Nephron (organoid): ENCODE measurements around the gene FAM227B.
"Not testable (repeated sequence)": the region's sequence is repeated elsewhere in the genome, so short reads cannot be mapped to it uniquely, and the experiment has no call there.

ENCODE experiments used
- H3K27ac Mint-ChIP-seq, 3 experiments: 2 replicates each; pipeline ENCODE4 v1.8.0; 2020; ENCODE audit warnings: mixed read lengths in 3 of 3, mild to moderate bottlenecking in 2 of 3, moderate library complexity in 1 of 3
- H3K27me3 Mint-ChIP-seq: 2 replicates; pipeline ENCODE4 v1.8.0; 2021; ENCODE audit warnings: low read depth, mild to moderate bottlenecking, moderate library complexity, mixed read lengths
- H3K36me3 Mint-ChIP-seq: 2 replicates; pipeline ENCODE4 v1.8.0; 2020; ENCODE audit warnings: low read depth, mixed read lengths
- H3K4me1 Mint-ChIP-seq: 2 replicates; pipeline ENCODE4 v1.8.0; 2020; ENCODE audit warnings: mixed read lengths
- H3K4me3 Mint-ChIP-seq, 3 experiments: 2 replicates each; pipeline ENCODE4 v1.8.0; 2020; ENCODE audit warnings: mild to moderate bottlenecking in 3 of 3, mixed read lengths in 3 of 3, moderate library complexity in 2 of 3
- H3K9me3 Mint-ChIP-seq: 2 replicates; pipeline ENCODE4 v1.8.0; 2020; ENCODE audit warnings: mixed read lengths
- TF ChIP-seq, protein P1 (sequence below), 3 experiments: fragments of 200-600 bp; sonication (generic); IDR thresholded peaks; one replicate each; pipeline ENCODE4 v1.5.0; 2021; ENCODE audit warnings: antibody characterized with exemption in 3 of 3; ENCODE audit not compliant: unreplicated experiment in 3 of 3

FAM227B gene

DNA sequence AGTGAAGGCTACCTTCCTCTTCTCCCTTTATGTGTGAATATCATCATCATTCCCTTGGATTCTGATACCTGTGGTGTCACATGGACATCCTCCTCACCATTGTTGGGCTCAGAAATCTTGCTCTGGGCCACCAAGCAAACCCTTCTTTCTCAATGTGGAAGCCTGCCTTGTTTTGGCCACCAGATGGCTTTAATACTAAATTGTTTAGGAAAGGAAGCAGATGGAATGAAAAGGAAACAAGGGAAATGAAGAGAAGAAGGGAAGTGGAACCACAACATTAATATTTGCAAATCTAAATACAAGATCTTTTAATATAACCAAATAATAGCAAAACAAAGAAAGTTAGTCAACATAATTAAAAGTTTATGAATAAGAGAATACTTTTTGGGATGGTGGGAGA, 14.0 kb downstream of the FAM227B start:
- Mint-ChIP-seq H3K36me3 (peaks cover 53% of the 10 kb centered on the region), H3K4me3 (no peak overlapping the region), H3K4me1 (no peaks in the 10 kb centered on the region), H3K27me3 (no peaks in the 10 kb centered on the region), H3K9me3 (peaks cover 33% of the 10 kb centered on the region), H3K27ac (no peak overlapping the region)
- TF ChIP-seq, protein P1, sequence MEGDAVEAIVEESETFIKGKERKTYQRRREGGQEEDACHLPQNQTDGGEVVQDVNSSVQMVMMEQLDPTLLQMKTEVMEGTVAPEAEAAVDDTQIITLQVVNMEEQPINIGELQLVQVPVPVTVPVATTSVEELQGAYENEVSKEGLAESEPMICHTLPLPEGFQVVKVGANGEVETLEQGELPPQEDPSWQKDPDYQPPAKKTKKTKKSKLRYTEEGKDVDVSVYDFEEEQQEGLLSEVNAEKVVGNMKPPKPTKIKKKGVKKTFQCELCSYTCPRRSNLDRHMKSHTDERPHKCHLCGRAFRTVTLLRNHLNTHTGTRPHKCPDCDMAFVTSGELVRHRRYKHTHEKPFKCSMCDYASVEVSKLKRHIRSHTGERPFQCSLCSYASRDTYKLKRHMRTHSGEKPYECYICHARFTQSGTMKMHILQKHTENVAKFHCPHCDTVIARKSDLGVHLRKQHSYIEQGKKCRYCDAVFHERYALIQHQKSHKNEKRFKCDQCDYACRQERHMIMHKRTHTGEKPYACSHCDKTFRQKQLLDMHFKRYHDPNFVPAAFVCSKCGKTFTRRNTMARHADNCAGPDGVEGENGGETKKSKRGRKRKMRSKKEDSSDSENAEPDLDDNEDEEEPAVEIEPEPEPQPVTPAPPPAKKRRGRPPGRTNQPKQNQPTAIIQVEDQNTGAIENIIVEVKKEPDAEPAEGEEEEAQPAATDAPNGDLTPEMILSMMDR (IDR thresholded peaks at IDR 0.05; ENCODE audit: unreplicated experiment in 3 of 3), result no peak

DNA sequence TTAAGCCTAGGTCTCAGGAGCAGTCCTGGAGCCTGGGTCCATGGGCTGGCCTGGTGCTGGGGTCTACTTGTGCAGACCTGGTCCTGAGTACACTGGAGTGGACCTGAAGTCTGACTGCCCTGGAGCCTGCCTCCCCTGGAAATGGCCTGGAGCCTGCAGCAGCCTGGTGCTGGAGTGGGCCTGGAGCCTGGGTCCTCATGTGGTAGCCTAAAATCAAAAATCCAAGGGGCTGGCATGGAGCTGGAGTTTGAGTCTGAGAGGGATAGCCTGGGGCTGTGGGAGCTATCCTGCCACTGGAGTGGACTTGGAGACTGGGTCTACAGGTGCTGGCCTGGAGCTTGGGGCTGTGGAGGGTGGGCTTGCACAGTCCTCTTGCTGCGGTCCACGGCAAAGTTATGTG, 15.0 kb downstream of the FAM227B start:
- H3K27ac Mint-ChIP-seq, result no peak overlapping the region
- H3K9me3 Mint-ChIP-seq, result peaks cover 37% of the 10 kb centered on the region
- no peaks in the 10 kb centered on the region for H3K27me3 Mint-ChIP-seq
- no peak overlapping the region for H3K4me3 Mint-ChIP-seq
- TF ChIP-seq, protein P1 (IDR thresholded peaks at IDR 0.05; ENCODE audit: unreplicated experiment in 3 of 3), result no peak
- peaks cover 54% of the 10 kb centered on the region for H3K36me3 Mint-ChIP-seq
- no peaks in the 10 kb centered on the region for H3K4me1 Mint-ChIP-seq

DNA sequence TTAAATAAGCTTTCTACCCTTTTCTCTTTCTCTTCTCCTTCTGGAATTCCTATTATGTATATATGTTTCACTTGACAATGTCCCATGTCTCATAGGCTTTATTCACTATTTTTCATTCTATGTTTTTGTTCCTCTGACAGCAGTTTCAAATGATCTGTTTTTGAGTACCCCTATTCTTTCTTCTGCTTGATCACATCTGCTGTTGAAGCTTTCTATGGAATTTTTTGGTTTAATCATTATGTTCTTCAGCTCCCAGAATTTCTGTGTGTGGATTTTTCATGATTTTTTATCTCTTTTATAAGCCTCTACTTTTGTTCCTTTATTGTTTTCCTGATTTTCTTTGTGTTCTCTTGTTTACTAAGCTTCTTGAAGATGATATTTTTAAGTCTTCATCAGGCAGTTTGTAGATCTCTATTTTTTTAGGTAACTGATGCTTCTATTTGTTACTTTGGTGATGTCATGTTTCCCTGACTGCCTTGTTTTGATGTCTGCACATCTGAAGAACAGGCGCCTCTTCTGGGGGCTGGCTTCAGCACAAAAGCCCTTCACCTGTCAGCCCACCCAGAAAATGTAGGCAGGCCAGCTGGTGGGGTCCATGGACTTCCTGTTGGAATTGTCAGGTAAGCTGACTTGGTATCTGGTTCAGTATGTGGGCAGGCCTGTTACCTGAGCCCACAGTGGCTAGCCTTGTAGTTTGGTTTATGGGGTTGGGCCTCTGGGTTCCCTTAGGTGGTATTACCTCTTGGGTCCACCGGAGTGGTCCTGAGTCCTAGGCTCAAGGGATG, 15.8 kb downstream of the FAM227B start:
- H3K4me1 Mint-ChIP-seq, result no peaks in the 10 kb centered on the region
- H3K27me3 Mint-ChIP-seq, result no peaks in the 10 kb centered on the region
- TF ChIP-seq, protein P1 (IDR thresholded peaks at IDR 0.05; ENCODE audit: unreplicated experiment in 3 of 3), result no peak
- peaks cover 38% of the 10 kb centered on the region for H3K9me3 Mint-ChIP-seq
- no peak overlapping the region for H3K4me3 Mint-ChIP-seq
- peaks cover 57% of the 10 kb centered on the region for H3K36me3 Mint-ChIP-seq
- H3K27ac Mint-ChIP-seq, result no peak overlapping the region

DNA sequence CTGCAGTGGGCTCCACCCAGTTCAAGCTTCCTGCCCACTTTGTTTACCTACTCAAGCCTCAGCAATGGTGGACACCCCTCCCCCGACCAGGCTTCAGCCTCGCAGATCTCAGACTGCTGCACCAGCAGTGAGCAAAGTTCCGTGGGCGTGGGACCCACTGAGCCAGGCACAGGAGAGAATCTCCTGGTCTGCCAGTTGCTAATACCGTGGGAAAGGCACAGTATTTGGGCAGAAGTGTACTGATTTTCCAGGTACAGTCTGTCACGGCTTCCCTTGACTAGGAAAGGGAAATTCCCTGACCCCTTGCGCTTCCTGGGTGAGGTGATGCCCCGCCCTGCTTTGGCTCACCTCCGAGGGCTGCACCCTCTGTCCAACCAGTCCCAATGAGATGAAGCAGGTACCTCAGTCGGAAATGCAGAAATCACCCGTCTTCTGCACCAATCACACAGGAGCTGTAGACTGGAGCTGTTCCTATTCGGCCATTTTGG, 27.7 kb downstream of the FAM227B start:
- H3K27ac Mint-ChIP-seq, H3K4me1 Mint-ChIP-seq, H3K27me3 Mint-ChIP-seq, H3K4me3 Mint-ChIP-seq: not testable (repeated sequence)
- H3K36me3 Mint-ChIP-seq, result peaks cover 39% of the 10 kb centered on the region
- peaks cover 34% of the 10 kb centered on the region for H3K9me3 Mint-ChIP-seq

DNA sequence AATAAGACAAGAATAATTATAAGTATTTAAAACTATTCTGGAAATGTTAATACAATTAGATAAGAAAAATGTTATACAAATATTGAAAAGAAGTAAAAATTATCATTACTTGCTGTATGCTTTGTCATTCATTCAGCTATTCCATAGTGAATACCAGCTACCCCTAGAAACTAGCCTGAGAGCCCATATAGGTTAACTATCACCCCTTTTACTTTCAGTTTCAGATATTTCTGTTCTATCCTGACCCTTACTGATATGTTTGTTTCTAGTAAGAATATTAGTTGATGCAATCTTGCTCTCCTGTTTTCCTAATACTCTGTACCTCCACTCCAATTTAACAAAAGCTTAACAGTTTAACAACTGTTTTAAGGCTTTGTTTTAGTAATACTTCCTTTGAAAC, 31.6 kb downstream of the FAM227B start:
- Mint-ChIP-seq H3K27me3 (no peaks in the 10 kb centered on the region), H3K36me3 (peaks cover 25% of the 10 kb centered on the region), H3K4me3 (no peak overlapping the region), H3K9me3 (peaks cover 19% of the 10 kb centered on the region), H3K4me1 (no peaks in the 10 kb centered on the region), H3K27ac (no peak overlapping the region)
- TF ChIP-seq, protein P1 (IDR thresholded peaks at IDR 0.05; ENCODE audit: unreplicated experiment in 3 of 3), result no peak

DNA sequence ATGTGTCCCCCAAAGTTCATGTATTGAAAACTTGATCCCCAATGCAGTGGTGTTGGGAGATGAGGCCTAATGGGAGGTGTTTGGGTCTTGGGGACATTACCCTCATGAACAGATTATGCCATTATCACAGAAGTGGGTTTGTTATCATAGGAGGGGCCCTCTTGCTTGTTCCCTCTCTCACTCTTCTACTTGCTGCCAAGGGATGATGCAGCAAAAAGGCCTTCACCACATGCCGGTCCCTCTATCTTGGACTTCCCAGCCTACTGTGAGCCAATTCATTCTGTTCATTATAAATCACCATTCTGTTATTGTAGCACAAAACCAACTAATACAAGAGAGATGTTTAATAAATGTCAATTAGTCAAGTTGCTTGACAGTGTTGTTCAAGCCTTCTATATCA, 47.2 kb downstream of the FAM227B start:
- TF ChIP-seq, protein P1 (IDR thresholded peaks at IDR 0.05; ENCODE audit: unreplicated experiment in 3 of 3), result no peak
- Mint-ChIP-seq H3K9me3 (peaks cover 18% of the 10 kb centered on the region), H3K4me1 (no peaks in the 10 kb centered on the region), H3K36me3 (peaks cover 26% of the 10 kb centered on the region), H3K4me3 (no peak overlapping the region), H3K27ac (no peak overlapping the region), H3K27me3 (no peaks in the 10 kb centered on the region)
